Measurements from ENCODE around the gene FHOD3. TPM values are rescaled to one million over a fixed set of nuclear protein-coding genes. Genes with fewer than 3 reads are reported as not detected.
A peak's percentile ranks its signal among the peaks of the same experiment; 100 is the strongest.

The FHOD3 gene
- total and polyA plus RNA-seq, 7 donors: 5.4 to 98.2 (median 20.2) TPM

DNA sequence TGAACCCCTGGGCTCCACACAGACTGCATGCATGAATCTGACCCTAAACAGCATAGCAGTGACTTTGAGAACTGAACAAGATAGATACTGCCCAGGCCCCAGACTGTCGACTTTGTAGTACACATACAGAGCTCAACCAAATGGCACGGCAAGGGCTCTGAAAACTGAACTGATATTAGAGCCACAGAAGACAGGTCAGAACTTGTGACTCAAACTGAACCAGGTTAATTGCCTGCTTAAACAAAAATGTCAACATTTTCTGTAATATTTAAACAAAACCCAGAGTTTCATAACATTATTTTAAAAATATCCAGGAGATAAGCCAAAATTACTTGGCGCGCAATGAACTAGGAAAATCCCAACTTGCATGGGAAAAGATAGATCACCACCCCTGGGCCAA, 271.0 kb downstream of the FHOD3 start:
- Histone ChIP-seq H3K4me1 (no peaks in the 10 kb centered on the region), H3K9me3 (no peaks in the 10 kb centered on the region), H3K4me3 (no peak overlapping the region), H3K27ac (no peak overlapping the region), H3K36me3 (ENCODE audit: insufficient read depth in 1 of 2, low read depth in 1 of 2) (no peaks in the 10 kb centered on the region), H3K27me3 (ENCODE audit: insufficient read depth in 3 of 3, low read length in 2 of 3) (no peaks in the 10 kb centered on the region)
- 72 to 76% (median 73%) methylated on average over 4 of the region's 4 CpGs for WGBS, 3 donors
- intact Hi-C loops (cut with DNase I): no loop called here
- DNase-seq (no peak), ATAC-seq (no peak)
- TF ChIP-seq, protein P1, sequence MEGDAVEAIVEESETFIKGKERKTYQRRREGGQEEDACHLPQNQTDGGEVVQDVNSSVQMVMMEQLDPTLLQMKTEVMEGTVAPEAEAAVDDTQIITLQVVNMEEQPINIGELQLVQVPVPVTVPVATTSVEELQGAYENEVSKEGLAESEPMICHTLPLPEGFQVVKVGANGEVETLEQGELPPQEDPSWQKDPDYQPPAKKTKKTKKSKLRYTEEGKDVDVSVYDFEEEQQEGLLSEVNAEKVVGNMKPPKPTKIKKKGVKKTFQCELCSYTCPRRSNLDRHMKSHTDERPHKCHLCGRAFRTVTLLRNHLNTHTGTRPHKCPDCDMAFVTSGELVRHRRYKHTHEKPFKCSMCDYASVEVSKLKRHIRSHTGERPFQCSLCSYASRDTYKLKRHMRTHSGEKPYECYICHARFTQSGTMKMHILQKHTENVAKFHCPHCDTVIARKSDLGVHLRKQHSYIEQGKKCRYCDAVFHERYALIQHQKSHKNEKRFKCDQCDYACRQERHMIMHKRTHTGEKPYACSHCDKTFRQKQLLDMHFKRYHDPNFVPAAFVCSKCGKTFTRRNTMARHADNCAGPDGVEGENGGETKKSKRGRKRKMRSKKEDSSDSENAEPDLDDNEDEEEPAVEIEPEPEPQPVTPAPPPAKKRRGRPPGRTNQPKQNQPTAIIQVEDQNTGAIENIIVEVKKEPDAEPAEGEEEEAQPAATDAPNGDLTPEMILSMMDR (IDR thresholded peaks at IDR 0.05): no peak

DNA sequence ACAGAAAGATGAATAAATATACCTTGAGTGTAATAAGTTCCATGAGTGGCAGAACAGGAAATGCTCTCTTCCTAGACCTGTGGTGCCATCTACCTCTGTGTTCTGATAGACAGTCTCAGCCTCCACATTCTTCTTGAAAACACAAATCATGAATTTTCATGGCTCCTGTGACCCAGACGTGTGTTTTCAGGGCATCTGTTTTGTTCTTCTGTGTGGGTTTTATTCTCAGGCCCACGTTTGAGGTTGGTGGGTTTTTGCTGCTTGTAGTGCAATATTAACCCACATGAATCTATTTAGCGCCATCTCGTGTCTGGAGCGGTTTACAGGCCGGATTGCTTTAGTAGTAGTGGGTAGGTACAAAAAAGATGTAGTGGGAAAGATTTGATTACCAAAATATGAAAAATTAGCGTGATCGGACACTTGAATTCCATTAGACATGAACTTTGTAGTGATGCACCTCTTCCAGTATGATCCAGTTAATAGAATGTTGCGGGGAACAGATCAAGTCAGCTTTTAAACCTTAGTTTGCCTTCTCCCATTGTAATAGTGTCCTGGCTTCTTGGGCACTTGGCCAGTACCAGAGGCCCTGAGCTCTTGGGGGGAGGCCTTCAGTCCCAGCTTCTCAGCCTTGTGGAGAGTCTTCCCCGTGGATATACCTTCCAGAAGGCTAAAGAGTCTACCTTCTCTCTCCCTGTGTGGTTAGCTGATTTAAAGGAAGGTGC, 274.8 kb downstream of the FHOD3 start:
- Histone ChIP-seq H3K27me3 (ENCODE audit: insufficient read depth in 3 of 3, low read length in 2 of 3) (no peaks in the 10 kb centered on the region), H3K9me3 (no peaks in the 10 kb centered on the region), H3K4me1 (no peaks in the 10 kb centered on the region), H3K36me3 (ENCODE audit: insufficient read depth in 1 of 2, low read depth in 1 of 2) (no peaks in the 10 kb centered on the region), H3K27ac (no peak overlapping the region), H3K4me3 (no peak overlapping the region)
- DNase-seq (peak in 1 of 2 donors; percentile 23), ATAC-seq (peak; percentile 75 to 96 (median 82))
- TF ChIP-seq, protein P1 (IDR thresholded peaks at IDR 0.05): peak; percentile 61
- intact Hi-C loops (cut with DNase I): loop anchor here (2.0 to 10.0 kb wide), 7 partner anchors 77 to 557 kb away; partner anchors contain the start of genes FHOD3 (in 2 of the 2) and MOCOS (in 1 of the 2)
- WGBS, 3 donors: 21 to 23% (median 21%) methylated on average over 10 of the region's 10 CpGs

DNA sequence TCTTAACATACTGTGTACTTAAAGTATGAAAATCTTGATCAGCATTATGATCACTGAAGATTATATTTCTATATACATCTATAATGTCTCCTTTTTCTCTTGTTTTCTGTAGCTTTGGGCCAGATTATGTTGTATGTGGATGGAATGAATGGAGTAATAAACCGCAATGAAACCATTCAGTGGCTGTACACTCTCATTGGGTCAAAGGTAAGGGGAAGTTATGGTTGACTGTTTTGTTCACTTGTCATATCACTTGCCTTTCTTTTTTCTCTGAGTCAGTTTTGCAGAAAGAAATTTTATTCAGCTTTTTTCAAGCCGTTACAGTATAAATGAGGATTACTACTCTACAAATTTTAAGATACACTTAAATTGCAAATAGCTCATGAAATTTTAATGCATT, 278.8 kb downstream of the FHOD3 start:
- H3K4me3 ChIP-seq: no peak overlapping the region
- intact Hi-C loops (cut with DNase I): loop anchor here (10.0 kb wide), 4 partner anchors 82 to 562 kb away; partner anchors contain the start of gene MOCOS (in 1 of the 2)
- H3K27ac ChIP-seq: no peak overlapping the region
- peaks cover 0 to 3% of the 10 kb centered on the region in 2 donors for H3K36me3 ChIP-seq (ENCODE audit: insufficient read depth in 1 of 2, low read depth in 1 of 2)
- no peaks in the 10 kb centered on the region for H3K27me3 ChIP-seq (ENCODE audit: insufficient read depth in 3 of 3, low read length in 2 of 3)
- no peaks in the 10 kb centered on the region for H3K4me1 ChIP-seq
- TF ChIP-seq, protein P1 (IDR thresholded peaks at IDR 0.05): no peak
- H3K9me3 ChIP-seq: no peaks in the 10 kb centered on the region
- DNase-seq: no peak
- no peak for ATAC-seq
- 93 to 97% (median 96%) methylated on average over 2 of the region's 2 CpGs for WGBS, 3 donors

DNA sequence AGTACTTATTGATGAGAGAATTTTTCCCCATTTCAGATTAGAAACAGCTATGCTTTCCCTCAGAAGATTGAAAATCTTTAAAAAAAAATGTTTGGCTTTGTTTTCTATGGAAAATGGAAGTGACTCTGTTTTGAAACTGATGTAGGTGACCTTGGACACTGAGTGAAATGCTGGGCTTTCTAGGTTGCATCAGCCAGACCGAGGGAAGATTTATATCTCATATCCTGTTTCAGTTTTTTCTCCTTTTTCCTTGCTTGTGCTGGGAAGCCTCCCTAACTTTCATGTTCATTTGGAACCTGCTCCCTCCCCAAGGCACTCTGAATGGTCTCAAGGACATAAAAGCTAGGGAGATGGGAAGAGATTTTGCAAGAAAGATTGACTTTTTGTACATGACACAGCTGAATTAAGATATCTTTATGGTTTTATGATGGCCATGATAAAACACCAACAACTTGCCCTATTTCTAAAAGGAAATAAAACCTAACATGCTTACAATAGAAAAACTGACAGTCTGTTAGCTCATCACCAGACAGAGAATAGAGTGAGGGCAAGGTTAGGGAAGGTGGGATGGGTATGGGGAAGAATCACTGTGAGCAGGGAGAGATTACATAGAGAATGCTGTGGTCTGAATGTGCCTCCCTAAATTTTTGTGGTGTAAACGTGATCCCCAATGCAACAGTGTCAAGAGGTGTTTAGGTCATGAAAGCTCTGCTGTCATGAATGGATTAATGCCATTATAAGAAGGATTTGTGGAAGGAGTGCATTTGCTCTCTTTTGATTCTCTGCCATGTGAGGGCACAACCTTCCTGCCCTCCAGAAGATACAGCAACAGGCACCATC, 281.6 kb downstream of the FHOD3 start:
- H3K9me3 ChIP-seq: no peaks in the 10 kb centered on the region
- intact Hi-C loops (cut with DNase I): loop anchor here (10.0 kb wide), 4 partner anchors 84 to 564 kb away; partner anchors contain the start of gene MOCOS (in 1 of the 2)
- WGBS, 3 donors: 53 to 70% (median 56%) methylated on average over 2 of the region's 2 CpGs
- H3K27me3 ChIP-seq (ENCODE audit: insufficient read depth in 3 of 3, low read length in 2 of 3): no peaks in the 10 kb centered on the region
- H3K4me1 ChIP-seq: no peaks in the 10 kb centered on the region
- peak overlapping the region; percentile 9 for H3K27ac ChIP-seq
- ATAC-seq (no peak), DNase-seq (no peak)
- H3K36me3 ChIP-seq (ENCODE audit: insufficient read depth in 1 of 2, low read depth in 1 of 2): peaks cover 0 to 3% of the 10 kb centered on the region in 2 donors
- no peak overlapping the region for H3K4me3 ChIP-seq
- TF ChIP-seq, protein P1 (IDR thresholded peaks at IDR 0.05): no peak
